Measurements from ENCODE around the gene GFI1. TPM values are rescaled to one million over a fixed set of nuclear protein-coding genes. Genes with fewer than 3 reads are reported as not detected.
"Not testable (repeated sequence)": the region's sequence is repeated elsewhere in the genome, so short reads cannot be mapped to it uniquely, and the experiment has no call there.

Gene GFI1
- 1 to 10 TPM in 1 of 3 donors, under 1 TPM in 2; 0.80 to 1.5 (median 0.98) TPM for total RNA-seq

DNA sequence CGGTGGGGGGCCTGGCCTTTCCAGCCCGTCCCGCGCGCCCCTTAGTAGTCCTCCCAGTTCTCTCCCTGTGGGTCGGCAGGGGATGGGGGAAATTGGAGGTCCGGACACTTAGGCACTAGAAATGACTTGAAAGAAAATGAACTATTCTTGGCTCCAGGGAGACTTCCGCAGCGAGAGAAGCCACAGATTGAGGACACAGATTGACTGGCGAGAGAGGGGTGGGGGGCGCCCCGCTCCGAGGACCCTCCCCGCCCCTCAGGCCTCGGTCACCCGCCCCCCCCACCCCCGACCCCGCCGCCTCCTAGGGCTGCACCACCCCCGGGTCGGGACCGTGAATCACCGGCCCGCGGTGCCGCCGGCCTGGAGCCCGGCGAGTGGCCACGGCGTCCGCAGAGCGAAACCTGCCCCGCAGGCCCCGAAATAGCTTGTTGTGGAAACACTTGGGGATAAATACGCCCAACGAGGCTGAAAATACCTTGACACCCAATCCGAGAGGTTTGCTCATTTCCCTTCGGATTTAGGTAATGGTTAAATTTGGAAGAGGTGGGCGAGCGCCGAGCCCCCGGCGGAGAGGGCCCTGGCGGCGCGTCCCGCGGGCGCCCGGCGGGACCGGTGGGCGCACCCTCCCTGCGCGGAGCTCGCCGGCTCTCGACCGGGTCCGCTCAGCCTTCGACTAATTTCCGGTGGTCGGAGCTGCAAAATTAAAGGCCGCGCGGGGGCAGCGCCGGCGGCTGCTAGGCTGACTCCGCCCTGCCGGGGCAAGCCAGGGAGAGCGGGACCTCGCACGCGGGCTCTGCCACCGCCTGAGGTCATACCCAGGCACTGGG is at the start of gene GFI1:
GFI1 (minus strand) TSS at position 675 of the 827 bp plus-strand sequence. CDS start 3,438 bp downstream, outside the sequence.
- H3K36me3 ChIP-seq: no peaks in the 10 kb centered on the region
- intact Hi-C loops (cut with DNase I; ENCODE audit: low total_unique reads): no loop called here
- H3K27me3 ChIP-seq: peaks cover 11 to 62% of the 10 kb centered on the region in 2 donors
- no peaks in the 10 kb centered on the region for H3K9me3 ChIP-seq
- TF ChIP-seq, protein P1, sequence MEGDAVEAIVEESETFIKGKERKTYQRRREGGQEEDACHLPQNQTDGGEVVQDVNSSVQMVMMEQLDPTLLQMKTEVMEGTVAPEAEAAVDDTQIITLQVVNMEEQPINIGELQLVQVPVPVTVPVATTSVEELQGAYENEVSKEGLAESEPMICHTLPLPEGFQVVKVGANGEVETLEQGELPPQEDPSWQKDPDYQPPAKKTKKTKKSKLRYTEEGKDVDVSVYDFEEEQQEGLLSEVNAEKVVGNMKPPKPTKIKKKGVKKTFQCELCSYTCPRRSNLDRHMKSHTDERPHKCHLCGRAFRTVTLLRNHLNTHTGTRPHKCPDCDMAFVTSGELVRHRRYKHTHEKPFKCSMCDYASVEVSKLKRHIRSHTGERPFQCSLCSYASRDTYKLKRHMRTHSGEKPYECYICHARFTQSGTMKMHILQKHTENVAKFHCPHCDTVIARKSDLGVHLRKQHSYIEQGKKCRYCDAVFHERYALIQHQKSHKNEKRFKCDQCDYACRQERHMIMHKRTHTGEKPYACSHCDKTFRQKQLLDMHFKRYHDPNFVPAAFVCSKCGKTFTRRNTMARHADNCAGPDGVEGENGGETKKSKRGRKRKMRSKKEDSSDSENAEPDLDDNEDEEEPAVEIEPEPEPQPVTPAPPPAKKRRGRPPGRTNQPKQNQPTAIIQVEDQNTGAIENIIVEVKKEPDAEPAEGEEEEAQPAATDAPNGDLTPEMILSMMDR (IDR thresholded peaks at IDR 0.05): no peak
- no peak for TF ChIP-seq POLR2A (IDR thresholded peaks at IDR 0.05)
- no peak for TF ChIP-seq POLR2AphosphoS5 (IDR thresholded peaks at IDR 0.05)
- peak within 1 kb of the TSS; percentile 45 to 69 (median 49) for H3K4me3 ChIP-seq
- peak within 1 kb of the TSS in 1 of 2 donors; percentile 44 for H3K27ac ChIP-seq
- H3K4me1 ChIP-seq: peaks cover 16 to 36% of the 10 kb centered on the region in 2 donors
- no peak for DNase-seq (ENCODE audit: low spot score in 2 of 2)

DNA sequence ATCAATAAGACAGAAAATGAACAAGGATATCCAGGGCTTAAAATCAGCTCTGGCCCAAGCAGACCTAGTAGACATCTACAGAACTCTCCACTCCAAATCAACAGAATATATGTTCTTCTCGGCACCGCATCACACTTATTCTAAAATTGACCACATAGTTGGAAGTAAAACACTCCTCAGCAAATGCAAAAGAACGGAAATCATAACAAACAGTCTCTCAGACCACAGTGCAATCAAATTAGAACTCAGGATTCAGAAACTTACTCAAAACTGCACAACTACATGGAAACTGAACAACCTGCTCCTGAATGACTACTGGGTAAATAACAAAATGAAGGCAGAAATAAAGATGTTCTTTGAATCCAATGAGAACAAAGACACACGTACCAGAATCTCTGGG is 45.6 kb upstream of the GFI1 start:
- H3K4me1 ChIP-seq; H3K27me3 ChIP-seq; H3K27ac ChIP-seq; DNase-seq (ENCODE audit: low spot score in 2 of 2); H3K4me3 ChIP-seq; H3K36me3 ChIP-seq; intact Hi-C loops (cut with DNase I; ENCODE audit: low total_unique reads); H3K9me3 ChIP-seq: not testable (repeated sequence)

DNA sequence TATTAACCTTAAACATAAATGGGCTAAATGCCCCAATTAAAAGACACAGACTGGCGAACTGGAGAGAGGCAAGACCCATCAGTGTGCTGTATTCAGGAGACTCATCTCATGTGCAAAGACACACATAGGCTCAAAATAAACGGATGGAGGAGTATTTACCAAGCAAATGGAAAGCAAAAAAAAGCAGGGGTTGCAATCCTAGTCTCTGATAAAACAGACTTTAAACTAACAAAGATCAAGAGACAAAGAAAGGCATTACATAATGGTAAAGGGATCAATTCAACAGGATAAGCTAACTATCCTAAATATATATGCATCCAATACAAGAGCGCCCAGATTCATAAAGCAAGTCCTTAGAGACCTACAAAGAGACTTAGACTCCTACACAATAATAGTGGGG is 45.2 kb upstream of the GFI1 start:
- intact Hi-C loops (cut with DNase I; ENCODE audit: low total_unique reads); H3K9me3 ChIP-seq; H3K4me1 ChIP-seq; H3K4me3 ChIP-seq; H3K27me3 ChIP-seq; H3K27ac ChIP-seq; H3K36me3 ChIP-seq; DNase-seq (ENCODE audit: low spot score in 2 of 2): not testable (repeated sequence)

DNA sequence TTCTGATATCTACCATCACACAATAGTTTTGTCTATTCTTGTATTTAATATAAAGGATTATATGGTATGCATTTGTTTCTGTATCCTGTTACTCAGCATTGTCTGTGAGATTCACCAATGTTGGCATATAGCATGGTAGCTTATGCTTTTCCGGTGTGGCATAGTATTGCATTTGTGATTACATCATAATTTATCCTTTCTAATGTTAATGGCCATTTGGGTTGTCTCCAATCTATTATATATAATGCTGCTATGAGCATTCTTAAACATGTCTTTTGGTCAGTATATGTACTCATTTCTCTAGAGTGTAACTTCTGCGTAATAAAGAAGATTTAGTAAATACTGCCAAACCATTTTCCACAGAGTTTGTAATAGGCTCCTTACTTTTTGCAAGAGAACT is 40.9 kb upstream of the GFI1 start:
- Histone ChIP-seq H3K9me3 (no peaks in the 10 kb centered on the region), H3K4me1 (no peaks in the 10 kb centered on the region), H3K27ac (no peak overlapping the region), H3K4me3 (no peak overlapping the region), H3K27me3 (no peaks in the 10 kb centered on the region), H3K36me3 (no peaks in the 10 kb centered on the region)
- intact Hi-C loops (cut with DNase I; ENCODE audit: low total_unique reads): no loop called here
- DNase-seq (ENCODE audit: low spot score in 2 of 2): no peak
- TF ChIP-seq, protein P1 (IDR thresholded peaks at IDR 0.05): no peak
- TF ChIP-seq POLR2AphosphoS5 (IDR thresholded peaks at IDR 0.05) (no peak), POLR2A (IDR thresholded peaks at IDR 0.05) (no peak)

DNA sequence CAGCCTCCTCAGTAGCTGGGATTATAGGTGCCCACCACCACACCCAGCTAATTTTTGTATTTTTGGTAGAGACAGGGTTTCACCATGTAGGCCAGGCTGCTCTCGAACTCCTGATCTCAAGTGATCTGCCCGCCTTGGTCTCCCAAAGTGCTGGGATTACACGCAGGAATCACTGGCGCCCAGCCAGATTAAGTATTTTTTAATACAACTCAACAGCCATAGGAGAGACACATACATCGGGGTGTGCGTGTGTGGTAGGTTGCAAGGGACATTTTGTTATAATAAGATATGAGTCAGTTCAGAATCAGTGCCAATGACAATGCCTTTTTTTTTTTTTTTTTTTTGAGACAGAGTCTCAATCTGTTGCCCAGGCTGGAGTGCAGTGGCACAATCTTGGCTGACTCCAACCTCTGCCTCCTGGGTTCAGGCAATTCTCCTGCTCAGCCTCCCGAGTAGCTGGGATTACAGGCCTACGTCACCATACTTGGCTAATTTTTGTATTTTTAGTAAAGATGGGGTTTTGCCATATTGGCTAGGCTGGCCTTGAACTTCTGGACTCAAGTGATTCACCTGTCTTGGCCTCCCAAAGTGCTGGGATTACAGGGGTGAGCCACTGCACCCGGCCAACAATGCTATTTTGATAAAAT is 38.3 kb upstream of the GFI1 start:
- H3K27me3 ChIP-seq; H3K9me3 ChIP-seq; H3K4me1 ChIP-seq; DNase-seq (ENCODE audit: low spot score in 2 of 2); H3K4me3 ChIP-seq; H3K27ac ChIP-seq; H3K36me3 ChIP-seq; intact Hi-C loops (cut with DNase I; ENCODE audit: low total_unique reads): not testable (repeated sequence)

DNA sequence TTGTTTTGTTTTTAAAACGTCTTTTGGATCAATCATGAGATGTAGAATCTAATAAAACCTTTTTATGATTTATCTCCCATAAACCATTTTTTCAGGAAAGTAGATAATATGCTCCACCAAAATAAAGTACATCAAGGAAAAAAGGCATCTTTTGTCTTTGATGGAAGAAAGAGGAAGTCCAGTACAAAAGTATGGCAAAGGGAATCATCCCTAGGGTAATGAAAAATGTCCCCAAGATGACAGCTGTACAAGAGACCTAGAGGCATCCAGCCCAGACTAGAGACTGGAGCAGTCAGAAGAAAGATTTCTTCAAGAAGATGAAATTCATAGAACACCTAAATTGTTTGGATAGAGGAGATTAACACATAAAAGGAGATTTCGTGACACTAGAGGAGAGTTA is 32.3 kb upstream of the GFI1 start:
- Histone ChIP-seq H3K27me3 (no peaks in the 10 kb centered on the region), H3K4me3 (no peak overlapping the region), H3K4me1 (no peaks in the 10 kb centered on the region), H3K9me3 (no peaks in the 10 kb centered on the region), H3K27ac (no peak overlapping the region), H3K36me3 (no peaks in the 10 kb centered on the region)
- DNase-seq (ENCODE audit: low spot score in 2 of 2): no peak
- TF ChIP-seq POLR2AphosphoS5 (IDR thresholded peaks at IDR 0.05) (no peak), POLR2A (IDR thresholded peaks at IDR 0.05) (no peak)
- TF ChIP-seq, protein P1 (IDR thresholded peaks at IDR 0.05): no peak
- intact Hi-C loops (cut with DNase I; ENCODE audit: low total_unique reads): no loop called here

Data from breast epithelium (tissue), 4 donors.